ENCODE measurements around the gene DFFB. TPM values are rescaled to one million over a fixed set of nuclear protein-coding genes. Genes with fewer than 3 reads are reported as not detected.

The DFFB gene
- total RNA-seq, 2 donors from 2014 or later, result 13.0 to 18.5 TPM

DNA sequence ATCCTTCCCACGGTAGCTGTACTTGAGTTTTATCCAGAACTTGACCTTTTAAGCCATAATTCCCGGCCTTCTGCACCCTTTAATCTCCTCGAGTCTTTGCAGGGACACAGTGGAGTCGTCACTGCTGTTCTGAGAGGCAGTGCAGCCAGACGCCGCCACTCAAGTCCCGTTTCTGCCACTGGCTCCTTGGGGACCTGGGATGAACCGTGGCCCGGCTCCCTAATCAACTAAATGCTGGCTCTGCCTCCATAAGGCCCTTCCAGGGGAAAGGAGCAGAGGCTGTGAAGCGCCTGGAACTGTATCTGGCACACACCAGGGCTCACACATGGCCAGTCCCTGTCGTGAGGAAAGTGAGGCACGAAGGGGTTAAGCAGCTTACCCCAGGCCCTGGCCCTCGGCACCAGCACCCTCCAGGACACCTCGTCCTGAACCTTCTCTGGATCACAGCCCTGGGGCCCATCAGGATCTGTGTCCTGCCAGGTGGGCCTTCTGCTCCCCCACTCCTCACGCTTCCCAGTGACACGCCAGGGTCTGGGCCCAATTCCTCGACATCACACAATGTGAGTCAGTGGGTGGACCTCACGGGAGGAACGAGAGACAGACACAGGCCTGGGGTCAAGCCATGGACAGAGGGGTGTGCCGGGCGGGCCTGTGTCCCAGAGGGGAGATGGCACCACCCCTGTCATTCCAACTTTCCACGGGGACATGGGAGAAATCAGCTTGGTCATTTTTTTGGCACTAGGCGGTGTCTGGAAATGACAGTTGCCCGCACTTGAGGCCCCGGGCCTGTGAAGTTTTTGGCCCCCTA lies 66.3 kb downstream of the DFFB start:
- Mint-ChIP-seq H3K4me3 (no peak overlapping the region), H3K27me3 (no peaks in the 10 kb centered on the region), H3K9me3 (no peaks in the 10 kb centered on the region), H3K4me1 (no peaks in the 10 kb centered on the region), H3K27ac (no peak overlapping the region), H3K36me3 (ENCODE audit: low read depth) (no peaks in the 10 kb centered on the region)
- no peak for ATAC-seq (replicated peaks)

DNA sequence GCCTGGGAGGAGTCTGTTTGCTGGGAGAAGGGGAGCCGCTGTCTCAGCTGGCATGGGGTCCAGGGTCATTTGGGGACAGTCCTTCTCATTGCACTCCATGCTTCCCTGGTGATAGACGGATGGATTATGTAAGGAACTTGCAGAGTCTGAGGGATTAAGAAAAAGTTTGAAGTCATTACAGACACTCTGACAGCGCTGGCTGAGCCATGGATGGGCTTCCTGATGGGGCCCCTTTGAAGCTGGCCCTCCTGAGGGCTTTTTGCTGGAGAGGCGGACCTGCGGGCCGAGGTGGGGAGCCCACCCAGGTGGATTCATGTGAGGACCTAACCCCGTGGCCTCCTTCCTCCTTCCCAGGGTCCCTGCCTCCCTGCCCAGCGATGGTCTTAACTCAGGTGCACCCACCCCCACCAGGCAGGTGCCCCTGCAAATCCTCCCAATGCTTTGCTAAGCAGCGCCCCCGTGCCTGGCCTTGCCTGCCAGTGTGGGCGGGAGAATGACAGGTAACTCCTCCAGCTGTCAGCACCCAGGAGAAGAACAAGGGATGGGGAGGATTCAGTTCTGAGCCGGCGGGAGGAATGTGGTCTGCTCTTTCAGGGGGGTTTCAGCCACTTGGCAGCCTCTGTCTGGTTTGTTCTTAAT lies 67.0 kb downstream of the DFFB start:
- Mint-ChIP-seq H3K4me3 (no peak overlapping the region), H3K27me3 (no peaks in the 10 kb centered on the region), H3K9me3 (no peaks in the 10 kb centered on the region), H3K4me1 (peaks cover 2% of the 10 kb centered on the region), H3K27ac (no peak overlapping the region), H3K36me3 (ENCODE audit: low read depth) (no peaks in the 10 kb centered on the region)
- ATAC-seq (replicated peaks), result no peak

DNA sequence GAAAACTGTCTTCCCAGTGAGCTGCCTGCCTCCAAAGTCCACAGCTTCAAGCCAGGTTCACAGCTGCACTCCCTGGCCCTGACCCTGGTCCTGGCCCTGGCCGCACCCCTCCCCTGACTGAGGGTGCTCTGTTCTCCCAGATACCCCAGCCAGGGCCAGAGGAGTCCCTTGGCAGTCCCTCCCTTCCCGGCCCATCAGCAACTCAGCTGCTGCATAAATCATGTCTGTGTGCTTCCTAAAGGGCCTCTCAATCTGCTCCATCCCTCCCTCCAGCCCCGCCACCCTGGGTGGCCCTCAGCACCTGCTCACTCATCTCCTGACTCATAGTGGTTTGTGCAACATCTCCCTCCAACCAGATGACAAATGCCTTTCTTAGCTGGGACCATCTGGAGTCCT lies 67.5 kb downstream of the DFFB start:
- no peaks in the 10 kb centered on the region for H3K36me3 Mint-ChIP-seq (ENCODE audit: low read depth)
- peaks cover 4% of the 10 kb centered on the region for H3K4me1 Mint-ChIP-seq
- H3K4me3 Mint-ChIP-seq, result no peak overlapping the region
- H3K9me3 Mint-ChIP-seq, result no peaks in the 10 kb centered on the region
- H3K27ac Mint-ChIP-seq, result no peak overlapping the region
- H3K27me3 Mint-ChIP-seq, result no peaks in the 10 kb centered on the region
- no peak for ATAC-seq (replicated peaks)

DNA sequence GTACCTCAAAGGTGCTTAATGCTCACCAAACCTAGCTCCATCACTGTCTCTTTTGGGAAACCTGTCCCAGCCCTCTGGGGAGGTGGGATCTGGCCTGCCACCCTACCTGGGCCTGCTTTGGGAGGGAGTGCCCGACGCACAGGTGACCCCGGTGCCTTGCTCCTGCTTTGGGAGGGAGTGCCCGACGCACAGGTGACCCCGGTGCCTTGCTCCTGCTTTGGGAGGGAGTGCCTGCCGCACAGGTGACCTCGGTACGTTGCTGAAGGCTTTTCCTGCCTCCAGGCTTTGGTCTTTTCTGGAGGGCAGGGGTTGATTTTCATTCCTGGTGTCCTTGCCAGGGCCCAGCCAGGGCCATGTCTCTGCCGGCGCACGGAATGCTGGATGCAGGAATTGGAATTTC lies 68.0 kb downstream of the DFFB start:
- no peak overlapping the region for H3K27ac Mint-ChIP-seq
- H3K27me3 Mint-ChIP-seq, result no peaks in the 10 kb centered on the region
- no peak for ATAC-seq (replicated peaks)
- no peaks in the 10 kb centered on the region for H3K36me3 Mint-ChIP-seq (ENCODE audit: low read depth)
- peaks cover 3% of the 10 kb centered on the region for H3K9me3 Mint-ChIP-seq
- no peak overlapping the region for H3K4me3 Mint-ChIP-seq
- peaks cover 7% of the 10 kb centered on the region for H3K4me1 Mint-ChIP-seq

DNA sequence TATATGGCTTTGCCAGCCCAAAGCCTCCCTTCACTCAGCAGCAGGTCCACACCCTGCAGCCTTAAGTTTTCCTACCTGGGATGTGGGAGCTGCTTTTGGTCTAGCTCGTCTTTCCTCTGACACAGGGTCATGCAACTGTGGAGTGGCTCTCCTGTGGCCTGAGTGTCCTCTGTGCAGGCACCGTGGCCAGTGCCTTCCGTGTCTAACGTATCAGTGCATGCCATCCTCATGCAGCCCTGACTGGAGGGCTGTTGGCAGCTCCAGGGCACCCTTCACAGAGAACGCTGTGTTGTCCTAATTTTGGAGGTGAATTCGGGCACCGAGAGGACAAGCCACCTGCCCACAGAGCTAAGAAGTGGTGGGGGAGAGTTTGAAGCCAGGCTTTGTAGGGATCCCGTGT lies 68.5 kb downstream of the DFFB start:
- Mint-ChIP-seq H3K9me3 (peaks cover 5% of the 10 kb centered on the region), H3K27ac (no peak overlapping the region), H3K4me1 (peaks cover 10% of the 10 kb centered on the region), H3K4me3 (no peak overlapping the region), H3K36me3 (ENCODE audit: low read depth) (no peaks in the 10 kb centered on the region), H3K27me3 (no peaks in the 10 kb centered on the region)
- no peak for ATAC-seq (replicated peaks)

DNA sequence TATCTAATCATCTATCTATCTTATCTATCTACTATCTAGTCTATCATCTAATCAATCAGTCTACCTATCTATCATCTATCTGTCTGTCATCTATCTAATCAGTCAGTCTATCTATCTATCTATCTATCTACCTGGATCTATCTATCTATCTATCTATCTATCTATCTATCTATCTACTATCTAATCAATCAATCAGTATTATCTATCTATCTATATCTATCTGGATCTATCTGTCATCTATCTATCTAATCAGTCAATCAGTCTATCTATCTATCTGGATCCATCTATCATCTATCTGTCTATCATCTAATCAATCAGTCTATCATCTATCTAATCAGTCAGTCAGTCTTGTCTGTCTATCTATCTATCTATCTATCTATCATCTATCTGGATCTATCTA lies 69.7 kb downstream of the DFFB start:
- Mint-ChIP-seq H3K36me3 (ENCODE audit: low read depth) (no peaks in the 10 kb centered on the region), H3K4me1 (peaks cover 10% of the 10 kb centered on the region), H3K4me3 (no peak overlapping the region), H3K9me3 (peaks cover 5% of the 10 kb centered on the region), H3K27me3 (no peaks in the 10 kb centered on the region), H3K27ac (no peak overlapping the region)
- no peak for ATAC-seq (replicated peaks)

DNA sequence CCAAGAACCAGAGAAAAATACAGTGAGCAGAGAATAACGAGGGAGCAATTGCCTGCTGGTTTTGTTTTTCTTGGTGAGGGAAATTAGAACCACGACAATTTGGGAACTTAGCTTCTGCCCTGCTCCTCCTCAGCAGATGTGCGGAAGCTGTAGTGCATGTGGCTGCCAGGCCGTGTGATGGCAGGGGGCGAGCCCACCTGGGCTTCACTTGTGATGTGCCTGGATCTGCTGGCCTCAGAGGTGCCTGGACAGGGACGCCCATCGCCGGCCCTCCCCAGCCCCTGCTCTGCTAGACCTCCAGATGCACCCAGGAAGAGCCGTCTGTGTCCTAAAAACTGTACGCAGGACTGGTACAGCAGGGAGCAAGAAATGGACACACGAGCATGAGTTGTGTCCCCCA lies 71.3 kb downstream of the DFFB start:
- ATAC-seq (replicated peaks), result no peak
- H3K4me3 Mint-ChIP-seq, result no peak overlapping the region

DNA sequence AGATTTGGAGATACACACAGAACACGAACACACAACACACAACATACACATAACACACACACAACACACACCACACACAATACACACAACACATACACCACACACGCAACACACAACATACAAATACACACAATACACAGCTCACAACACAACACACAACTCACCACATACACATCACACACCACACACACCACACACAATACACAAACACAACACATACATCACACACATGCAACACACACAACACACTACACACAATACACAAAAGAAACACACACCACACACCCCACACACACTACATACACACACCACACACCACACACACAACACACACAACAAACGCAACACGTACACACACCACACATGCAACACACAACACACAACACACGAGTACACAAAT lies 71.8 kb downstream of the DFFB start:
- Mint-ChIP-seq H3K36me3 (ENCODE audit: low read depth) (no peaks in the 10 kb centered on the region), H3K9me3 (peaks cover 5% of the 10 kb centered on the region), H3K27me3 (peaks cover under 1% of the 10 kb centered on the region), H3K4me3 (no peak overlapping the region), H3K27ac (no peak overlapping the region), H3K4me1 (peaks cover 10% of the 10 kb centered on the region)
- ATAC-seq (replicated peaks), result no peak

More for the DNA sequence above, 71.3 kb downstream of the DFFB start:
- no peak overlapping the region for H3K27ac Mint-ChIP-seq
- H3K36me3 Mint-ChIP-seq (ENCODE audit: low read depth), result no peaks in the 10 kb centered on the region
- peaks cover 5% of the 10 kb centered on the region for H3K9me3 Mint-ChIP-seq
- peaks cover 10% of the 10 kb centered on the region for H3K4me1 Mint-ChIP-seq
- H3K27me3 Mint-ChIP-seq, result no peaks in the 10 kb centered on the region

DNA sequence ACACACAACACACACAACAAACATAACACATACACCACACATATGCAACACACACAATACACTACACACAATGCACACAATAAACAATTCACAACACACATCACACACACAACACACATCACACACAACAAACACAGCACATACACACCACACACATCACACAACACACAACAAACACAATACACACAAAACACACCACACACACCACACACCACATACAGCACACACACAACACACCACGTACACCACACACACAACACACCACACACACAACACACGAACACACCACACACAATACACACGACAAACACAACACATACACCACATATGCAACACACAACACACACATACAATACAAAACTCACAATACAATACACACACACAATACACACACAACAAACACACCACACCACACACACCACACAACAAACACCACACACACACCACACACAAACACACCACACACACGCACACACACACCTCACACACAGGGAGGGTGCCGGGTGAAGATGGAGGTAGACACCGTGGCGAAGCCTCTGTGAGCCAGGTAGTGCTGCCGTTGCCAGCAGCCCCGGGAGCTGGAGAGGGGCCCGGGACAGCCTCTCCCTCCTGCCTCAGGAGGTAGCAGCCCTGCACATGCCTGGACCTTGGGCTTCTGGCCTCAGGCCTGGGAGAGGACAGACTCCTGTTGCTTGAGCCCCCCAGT lies 73.2 kb downstream of the DFFB start:
- Mint-ChIP-seq H3K9me3 (peaks cover 5% of the 10 kb centered on the region), H3K27ac (no peak overlapping the region), H3K27me3 (peaks cover 9% of the 10 kb centered on the region), H3K4me3 (no peak overlapping the region), H3K4me1 (peaks cover 10% of the 10 kb centered on the region), H3K36me3 (ENCODE audit: low read depth) (no peaks in the 10 kb centered on the region)
- no peak for ATAC-seq (replicated peaks)

DNA sequence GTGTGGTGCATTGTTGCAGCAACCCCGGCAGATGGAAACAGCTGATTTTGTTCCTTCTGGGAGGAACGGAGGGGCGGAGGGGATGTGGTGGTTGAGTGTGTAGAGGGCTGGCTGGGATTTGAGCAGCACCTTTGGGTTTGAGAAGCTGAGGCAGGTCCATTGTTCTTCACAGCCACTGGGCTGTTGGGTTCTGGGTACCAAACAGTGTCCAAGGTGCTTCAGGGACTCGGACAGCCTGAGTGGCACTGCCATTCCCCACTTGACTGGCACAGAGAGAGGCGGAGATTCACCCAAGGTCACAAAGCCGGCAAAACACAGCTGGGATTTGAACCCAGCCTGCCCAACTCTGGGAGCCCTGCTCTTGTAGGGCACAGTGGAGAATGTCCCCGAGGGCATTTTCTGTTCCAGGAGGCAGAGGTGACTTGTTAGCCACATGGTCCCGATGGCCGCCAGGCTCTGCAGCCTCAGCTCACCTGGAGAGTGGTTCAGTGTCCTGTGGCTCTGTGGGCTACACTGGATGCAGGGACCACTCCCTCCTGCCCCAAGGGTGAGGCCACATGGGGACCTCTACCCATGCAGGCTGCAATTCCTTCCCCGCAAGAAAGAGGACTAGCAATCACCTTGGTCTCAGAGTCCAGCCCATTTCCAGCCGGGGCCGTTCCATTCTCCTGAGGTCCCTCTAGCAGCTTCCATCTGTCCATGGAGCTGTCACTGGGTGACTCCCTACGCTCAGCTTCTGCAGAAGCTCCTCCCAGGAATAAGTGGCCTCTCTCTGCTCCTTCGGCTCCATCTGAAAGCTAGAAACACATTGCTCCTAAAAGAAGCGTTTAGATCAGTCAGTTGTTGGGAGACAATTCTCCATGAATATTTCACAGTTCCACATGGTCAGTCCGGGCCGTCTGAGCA lies 74.0 kb downstream of the DFFB start:
- Mint-ChIP-seq H3K27ac (no peak overlapping the region), H3K4me1 (peaks cover 10% of the 10 kb centered on the region), H3K4me3 (no peak overlapping the region), H3K36me3 (ENCODE audit: low read depth) (no peaks in the 10 kb centered on the region), H3K9me3 (peaks cover 5% of the 10 kb centered on the region), H3K27me3 (peaks cover 10% of the 10 kb centered on the region)
- no peak for ATAC-seq (replicated peaks)

DNA sequence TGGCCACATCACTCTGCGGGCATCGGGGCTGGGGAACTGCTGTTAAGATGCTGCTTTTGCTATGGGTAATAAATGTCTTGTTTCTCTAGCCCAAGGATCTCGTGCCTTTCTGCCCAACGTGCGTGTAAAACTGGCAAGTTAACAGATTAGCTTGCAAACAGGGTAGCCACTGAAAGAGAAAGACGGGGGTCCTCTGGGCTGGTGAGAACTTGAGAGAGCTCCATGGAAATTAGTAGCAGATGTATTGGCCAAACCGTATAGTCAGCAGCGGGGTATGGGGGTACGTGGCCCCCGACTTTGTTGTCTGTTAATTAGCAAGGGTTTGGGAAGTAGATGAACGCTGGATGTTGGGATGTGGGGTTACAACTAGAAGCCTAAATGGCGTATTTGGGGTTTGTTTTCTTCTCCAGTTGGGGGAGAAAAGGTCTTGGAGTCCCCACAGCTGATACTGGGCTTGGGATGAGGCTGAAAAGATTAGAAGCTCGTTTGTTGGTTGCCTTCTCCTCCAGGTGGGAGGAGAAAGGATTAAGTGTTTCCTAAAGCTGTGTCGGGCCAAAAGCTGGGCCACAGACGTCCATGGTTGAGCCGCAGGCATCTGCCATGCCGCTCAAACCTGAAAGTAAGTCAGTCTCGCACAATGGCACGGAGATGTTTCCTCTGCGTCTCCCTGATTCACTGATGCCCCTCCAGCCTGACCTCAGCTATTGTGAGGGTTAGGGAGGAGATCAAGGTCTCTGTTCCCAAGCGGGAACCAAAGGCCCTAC lies 75.1 kb downstream of the DFFB start:
- Mint-ChIP-seq H3K27me3 (peaks cover 14% of the 10 kb centered on the region), H3K36me3 (ENCODE audit: low read depth) (no peaks in the 10 kb centered on the region), H3K4me3 (no peak overlapping the region), H3K4me1 (peaks cover 10% of the 10 kb centered on the region), H3K9me3 (peaks cover 5% of the 10 kb centered on the region), H3K27ac (no peak overlapping the region)
- ATAC-seq (replicated peaks), result no peak
